SK-N-SH treated with all-trans-retinoic acid at 6 μM for 48 hours (cell line): ENCODE data around the gene FCN2.

Source experiments
- ATAC-seq: fragments of 200-7000 bp; cut with Tn5 transposase; 3 replicates; pipeline ENCODE4 v1.9.1; 2020; ENCODE audit warnings: mild to moderate bottlenecking, moderate library complexity
- ARNTL ChIP-seq: fragments of 450-650 bp; formaldehyde crosslinking; IDR thresholded peaks from 2 replicates; pipeline ENCODE4 v1.5.0; 2020; ENCODE audit warnings: low read depth, mild to moderate bottlenecking, moderate library complexity, borderline replicate concordance
- CREB5 ChIP-seq: fragments of 250-450 bp; sonication (Bioruptor Pico); IDR thresholded peaks from 2 replicates; pipeline ENCODE4 v1.5.1; 2020; ENCODE audit warnings: low read depth, mild to moderate bottlenecking, moderate library complexity
- CSDC2 ChIP-seq: fragments of 250-450 bp; sonication (Bioruptor Pico); IDR thresholded peaks from 2 replicates; pipeline ENCODE4 v1.5.0; 2020; ENCODE audit warnings: mild to moderate bottlenecking, moderate library complexity
- CSRNP3 ChIP-seq: fragments of 250-450 bp; sonication (Bioruptor Pico); IDR thresholded peaks from 2 replicates; pipeline ENCODE4 v1.5.1; 2021; ENCODE audit warnings: mild to moderate bottlenecking, moderate library complexity
- ESRRG ChIP-seq: fragments of 250-450 bp; sonication (Bioruptor Pico); IDR thresholded peaks from 2 replicates; pipeline ENCODE4 v1.6.1; 2021; ENCODE audit warnings: mild to moderate bottlenecking
- GLIS3 ChIP-seq: fragments of 250-450 bp; sonication (Bioruptor Pico); IDR thresholded peaks from 2 replicates; pipeline ENCODE4 v1.5.0; 2020; ENCODE audit warnings: mild to moderate bottlenecking, moderate library complexity
- ISL1 ChIP-seq: fragments of 250-450 bp; sonication (Bioruptor Pico); IDR thresholded peaks from 2 replicates; pipeline ENCODE4 v2.1.2; 2022; ENCODE audit warnings: mild to moderate bottlenecking, moderate library complexity
- OSR1 ChIP-seq: fragments of 250-450 bp; sonication (Bioruptor Pico); IDR thresholded peaks from 2 replicates; pipeline ENCODE4 v1.8.0; 2022; ENCODE audit warnings: moderate library complexity, mild to moderate bottlenecking, inconsistent platforms
- PATZ1 ChIP-seq: fragments of 250-450 bp; sonication (Bioruptor Pico); IDR thresholded peaks from 2 replicates; pipeline ENCODE4 v1.8.0; 2020; ENCODE audit warnings: mild to moderate bottlenecking, moderate library complexity, borderline replicate concordance
- PPARA ChIP-seq: fragments of 250-450 bp; sonication (Bioruptor Pico); IDR thresholded peaks from 2 replicates; pipeline ENCODE4 v1.5.0; 2020; ENCODE audit warnings: mild to moderate bottlenecking, borderline replicate concordance
- RARB ChIP-seq: fragments of 250-450 bp; sonication (Bioruptor Pico); IDR thresholded peaks from 2 replicates; pipeline ENCODE4 v1.8.0; 2021; ENCODE audit warnings: mild to moderate bottlenecking, moderate library complexity
- TCF4 ChIP-seq: fragments of 250-450 bp; sonication (Bioruptor Pico); IDR thresholded peaks from 2 replicates; pipeline ENCODE4 v1.8.0; 2021; ENCODE audit warnings: mild to moderate bottlenecking, moderate library complexity, borderline replicate concordance
- TOX ChIP-seq: fragments of 250-450 bp; sonication (Bioruptor Pico); IDR thresholded peaks from 2 replicates; pipeline ENCODE4 v1.8.0; 2021; ENCODE audit warnings: mild to moderate bottlenecking, moderate library complexity, borderline replicate concordance
- TSHZ2 ChIP-seq: fragments of 250-450 bp; sonication (Bioruptor Pico); IDR thresholded peaks from 2 replicates; pipeline ENCODE4 v1.5.0; 2020; ENCODE audit warnings: mild to moderate bottlenecking, moderate library complexity
- ZC3H10 ChIP-seq: fragments of 250-450 bp; sonication (Bioruptor Pico); IDR thresholded peaks from 2 replicates; pipeline ENCODE4 v1.5.1; 2021; ENCODE audit warnings: mild to moderate bottlenecking, moderate library complexity
- ZFP3 ChIP-seq: fragments of 250-450 bp; sonication (Bioruptor Pico); IDR thresholded peaks from 2 replicates; pipeline ENCODE4 v1.5.0; 2020; ENCODE audit warnings: mild to moderate bottlenecking, moderate library complexity
- ZFP30 ChIP-seq: fragments of 450-650 bp; formaldehyde crosslinking; IDR thresholded peaks from 2 replicates; pipeline ENCODE4 v1.5.0; 2022; ENCODE audit warnings: mild to moderate bottlenecking, moderate library complexity
- ZNF565 ChIP-seq: fragments of 450-650 bp; formaldehyde crosslinking; conservative IDR thresholded peaks from 2 replicates; pipeline ENCODE4 v1.5.0; 2020; ENCODE audit warnings: low read depth, mild to moderate bottlenecking, moderate library complexity
- ZNF70 ChIP-seq: fragments of 450-650 bp; formaldehyde crosslinking; IDR thresholded peaks from 2 replicates; pipeline ENCODE4 v1.5.0; 2020; ENCODE audit warnings: mild to moderate bottlenecking, moderate library complexity
- ZNF8 ChIP-seq: fragments of 450-650 bp; formaldehyde crosslinking; IDR thresholded peaks from 2 replicates; pipeline ENCODE4 v1.5.0; 2020; ENCODE audit warnings: mild to moderate bottlenecking, moderate library complexity
- TF ChIP-seq, protein P1 (sequence below): fragments of 250-450 bp; sonication (Bioruptor Pico); IDR thresholded peaks from 2 replicates; pipeline ENCODE4 v1.8.0; 2021; ENCODE audit warnings: low read depth, mild to moderate bottlenecking, moderate library complexity, borderline replicate concordance

Gene FCN2

DNA sequence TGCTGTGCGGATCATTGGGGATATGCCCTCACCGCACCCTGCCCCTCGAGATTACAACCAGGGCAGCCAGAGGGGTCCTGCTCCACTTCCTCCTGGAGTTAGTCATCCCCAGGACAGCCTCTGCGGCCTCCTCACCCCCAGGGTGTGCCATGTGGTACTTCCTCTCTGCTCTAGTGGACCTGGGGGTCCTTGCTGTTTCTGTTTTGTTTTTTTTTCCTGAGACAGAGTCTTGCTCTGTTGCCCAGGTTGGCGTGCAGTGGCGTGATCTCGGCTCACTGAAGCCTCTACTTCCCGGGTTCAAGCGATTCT is 42.3 kb downstream of the FCN2 start:
- no peak for ATAC-seq
- TF ChIP-seq PATZ1 (CRISPR knock-in tag) (no peak), ZNF70 (CRISPR knock-in tag) (no peak), GLIS3 (no peak), TCF4 (CRISPR knock-in tag) (no peak), CSDC2 (no peak), ZNF565 (CRISPR knock-in tag) (no peak), ISL1 (no peak), ZNF8 (CRISPR knock-in tag) (no peak), ARNTL (CRISPR knock-in tag) (no peak), ZFP3 (CRISPR knock-in tag) (no peak), PPARA (CRISPR knock-in tag) (no peak), CREB5 (CRISPR knock-in tag) (no peak), TSHZ2 (CRISPR knock-in tag) (no peak), OSR1 (CRISPR knock-in tag) (no peak), ZC3H10 (CRISPR knock-in tag) (no peak), RARB (CRISPR knock-in tag) (no peak), ZFP30 (CRISPR knock-in tag) (no peak), CSRNP3 (no peak), ESRRG (no peak)
- TF ChIP-seq, protein P1, sequence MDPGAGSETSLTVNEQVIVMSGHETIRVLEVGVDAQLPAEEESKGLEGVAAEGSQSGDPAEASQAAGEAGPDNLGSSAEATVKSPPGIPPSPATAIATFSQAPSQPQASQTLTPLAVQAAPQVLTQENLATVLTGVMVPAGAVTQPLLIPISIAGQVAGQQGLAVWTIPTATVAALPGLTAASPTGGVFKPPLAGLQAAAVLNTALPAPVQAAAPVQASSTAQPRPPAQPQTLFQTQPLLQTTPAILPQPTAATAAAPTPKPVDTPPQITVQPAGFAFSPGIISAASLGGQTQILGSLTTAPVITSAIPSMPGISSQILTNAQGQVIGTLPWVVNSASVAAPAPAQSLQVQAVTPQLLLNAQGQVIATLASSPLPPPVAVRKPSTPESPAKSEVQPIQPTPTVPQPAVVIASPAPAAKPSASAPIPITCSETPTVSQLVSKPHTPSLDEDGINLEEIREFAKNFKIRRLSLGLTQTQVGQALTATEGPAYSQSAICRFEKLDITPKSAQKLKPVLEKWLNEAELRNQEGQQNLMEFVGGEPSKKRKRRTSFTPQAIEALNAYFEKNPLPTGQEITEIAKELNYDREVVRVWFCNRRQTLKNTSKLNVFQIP (CRISPR knock-in tag) = no peak
- TF ChIP-seq, all 23 proteins: peak for 0

- TF ChIP-seq ZFP3 (CRISPR knock-in tag) (no peak), GLIS3 (no peak), ZNF565 (CRISPR knock-in tag) (no peak), TCF4 (CRISPR knock-in tag) (no peak), ISL1 (no peak), ZC3H10 (CRISPR knock-in tag) (no peak), PPARA (CRISPR knock-in tag) (no peak), CSDC2 (no peak), ESRRG (no peak), OSR1 (CRISPR knock-in tag) (no peak), ARNTL (CRISPR knock-in tag) (no peak), PATZ1 (CRISPR knock-in tag) (no peak), CSRNP3 (no peak), TSHZ2 (CRISPR knock-in tag) (no peak), TOX (CRISPR knock-in tag) (no peak)
Observed at GRCh38 chr9:134923466-134923865, 42.9 kb downstream of the FCN2 start.

More at GRCh38 chr9:134923466-134923865, 42.9 kb downstream of the FCN2 start:
- ATAC-seq = no peak
